HFFc6 (cell line): Measurements from ENCODE around the gene DPH6. TPM values are rescaled to one million over a fixed set of nuclear protein-coding genes. Genes with fewer than 3 reads are reported as not detected.
A peak's percentile ranks its signal among the peaks of the same experiment; 100 is the strongest.

Source experiments
- DNase-seq: peaks from one replicate; pipeline ENCODE4 v3.0.0-alpha.2; 2018
- H3K27ac Mint-ChIP-seq: 2 replicates; pipeline ENCODE4 v1.8.0; 2020; ENCODE audit warnings: mild to moderate bottlenecking, mixed read lengths
- H3K27me3 Mint-ChIP-seq: 2 replicates; pipeline ENCODE4 v1.8.0; 2021; ENCODE audit warnings: mild to moderate bottlenecking, moderate library complexity, mixed read lengths; ENCODE audit not compliant: insufficient read depth
- H3K36me3 Mint-ChIP-seq: 2 replicates; pipeline ENCODE4 v1.8.0; 2021; ENCODE audit warnings: low read depth, mixed read lengths
- H3K4me1 Mint-ChIP-seq: 2 replicates; pipeline ENCODE4 v1.8.0; 2020; ENCODE audit warnings: low read depth, mixed read lengths
- H3K4me3 Mint-ChIP-seq: 2 replicates; pipeline ENCODE4 v1.8.0; 2020; ENCODE audit warnings: mild to moderate bottlenecking, moderate library complexity, mixed read lengths
- H3K9me3 Mint-ChIP-seq: 2 replicates; pipeline ENCODE4 v1.8.0; 2020; ENCODE audit warnings: mild to moderate bottlenecking, mixed read lengths
- CTCF ChIP-seq: fragments of 200-600 bp; sonication (generic); IDR thresholded peaks from 2 replicates; pipeline ENCODE4 v1.5.0; 2021; ENCODE audit warnings: antibody characterized with exemption, mild to moderate bottlenecking
- total RNA-seq, 6 experiments: library from RNA; stranded (reverse); fragmentation: NEBNext Ultra II Directional; extraction: Animal tissue kit (Norgen Biotek cat#: 25700); gene quantifications; 2 replicates in 1 of 6; 3 replicates in 5 of 6; pipeline ENCODE4 v1.2.3, GENCODE V29; 2021

DPH6 gene
- total RNA-seq, 6 experiments from 2014 or later: 8.9 to 14.8 (median 12.1) TPM

GRCh38 chr15:35460616-35461015, 85.3 kb downstream of the DPH6 start:
- Mint-ChIP-seq H3K4me3 (no peak overlapping the region), H3K27ac (no peak overlapping the region), H3K27me3 (no peaks in the 10 kb centered on the region), H3K9me3 (no peaks in the 10 kb centered on the region), H3K4me1 (peaks cover 27% of the 10 kb centered on the region), H3K36me3 (no peaks in the 10 kb centered on the region)
- DNase-seq: no peak
- TF ChIP-seq CTCF: no peak

DNA sequence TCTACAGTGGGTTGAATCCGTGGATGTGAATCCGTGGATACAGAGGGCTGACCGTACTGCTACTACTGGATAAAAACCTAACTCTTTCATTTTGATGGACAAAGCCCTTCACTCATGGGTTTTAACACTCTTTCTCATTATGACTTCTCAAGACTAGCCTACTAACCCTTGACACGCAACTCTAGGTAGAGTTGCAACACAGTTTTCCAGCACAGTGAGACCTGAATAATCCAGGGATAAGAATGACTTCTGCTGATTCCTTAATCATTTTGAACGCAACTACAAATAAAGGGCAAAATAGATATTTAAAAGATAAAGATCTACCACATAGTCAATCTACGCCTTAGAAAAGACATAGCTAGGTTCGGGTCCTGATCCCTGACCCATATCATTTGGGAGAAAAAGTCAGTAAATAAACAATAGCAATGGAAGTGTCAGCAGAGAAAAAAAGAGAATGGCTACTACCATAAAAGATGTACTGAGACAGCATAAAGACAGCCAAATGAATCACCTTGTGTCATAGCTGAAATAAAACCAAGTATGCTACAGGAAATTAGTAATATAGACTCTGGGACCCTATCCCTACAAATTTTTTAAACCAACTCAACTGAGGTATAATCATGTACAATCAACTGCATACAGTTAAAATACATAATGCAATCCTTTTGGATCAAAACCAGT, 87.6 kb downstream of the DPH6 start:
- Mint-ChIP-seq H3K4me3 (no peak overlapping the region; the same call in 1 of the 2 replicates), H3K36me3 (no peaks in the 10 kb centered on the region), H3K9me3 (no peaks in the 10 kb centered on the region), H3K27me3 (no peaks in the 10 kb centered on the region), H3K4me1 (peaks cover 36% of the 10 kb centered on the region), H3K27ac (peak overlapping the region; percentile 34; the same call in 1 of the 2 replicates)
- TF ChIP-seq CTCF: no peak
- peak; percentile 9 for DNase-seq

GRCh38 chr15:35455201-35455600, 90.8 kb downstream of the DPH6 start:
- DNase-seq: no peak
- Mint-ChIP-seq H3K4me3 (no peak overlapping the region), H3K9me3 (no peaks in the 10 kb centered on the region), H3K36me3 (no peaks in the 10 kb centered on the region), H3K27ac (no peak overlapping the region), H3K4me1 (peaks cover 43% of the 10 kb centered on the region), H3K27me3 (no peaks in the 10 kb centered on the region)
- TF ChIP-seq CTCF: no peak

GRCh38 chr15:35450492-35450891, 95.5 kb downstream of the DPH6 start:
- Mint-ChIP-seq H3K36me3 (no peaks in the 10 kb centered on the region; the same call in 1 of the 2 replicates), H3K27me3 (no peaks in the 10 kb centered on the region), H3K27ac (no peak overlapping the region), H3K9me3 (no peaks in the 10 kb centered on the region), H3K4me1 (peaks cover 31% of the 10 kb centered on the region), H3K4me3 (no peak overlapping the region)
- DNase-seq: peak; percentile 35
- no peak for TF ChIP-seq CTCF

- H3K9me3 Mint-ChIP-seq: no peaks in the 10 kb centered on the region
- DNase-seq: no peak
- TF ChIP-seq CTCF: no peak; the same call in 1 of the 2 replicates
- no peak overlapping the region for H3K27ac Mint-ChIP-seq
- peaks cover 44% of the 10 kb centered on the region for H3K4me1 Mint-ChIP-seq
- H3K36me3 Mint-ChIP-seq: no peaks in the 10 kb centered on the region; the same call in 1 of the 2 replicates
- H3K4me3 Mint-ChIP-seq: no peak overlapping the region
- no peaks in the 10 kb centered on the region for H3K27me3 Mint-ChIP-seq
These were observed 97.7 kb downstream of the DPH6 start for GRCh38 chr15:35448294-35448693.
